Hair follicle dermal papilla cell (primary cell): ENCODE measurements around the gene ENC1. TPM values are rescaled to one million over a fixed set of nuclear protein-coding genes. Genes with fewer than 3 reads are reported as not detected.

Experiments used
- total RNA-seq: library from RNA; depleted of rRNA; stranded (reverse); fragments of >200 nt; gene quantifications from 2 replicates; pipeline ENCODE4 v1.2.3, GENCODE V29; 2012

Gene ENC1, protein sequence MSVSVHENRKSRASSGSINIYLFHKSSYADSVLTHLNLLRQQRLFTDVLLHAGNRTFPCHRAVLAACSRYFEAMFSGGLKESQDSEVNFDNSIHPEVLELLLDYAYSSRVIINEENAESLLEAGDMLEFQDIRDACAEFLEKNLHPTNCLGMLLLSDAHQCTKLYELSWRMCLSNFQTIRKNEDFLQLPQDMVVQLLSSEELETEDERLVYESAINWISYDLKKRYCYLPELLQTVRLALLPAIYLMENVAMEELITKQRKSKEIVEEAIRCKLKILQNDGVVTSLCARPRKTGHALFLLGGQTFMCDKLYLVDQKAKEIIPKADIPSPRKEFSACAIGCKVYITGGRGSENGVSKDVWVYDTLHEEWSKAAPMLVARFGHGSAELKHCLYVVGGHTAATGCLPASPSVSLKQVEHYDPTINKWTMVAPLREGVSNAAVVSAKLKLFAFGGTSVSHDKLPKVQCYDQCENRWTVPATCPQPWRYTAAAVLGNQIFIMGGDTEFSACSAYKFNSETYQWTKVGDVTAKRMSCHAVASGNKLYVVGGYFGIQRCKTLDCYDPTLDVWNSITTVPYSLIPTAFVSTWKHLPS
- 48.9 and 119 TPM in 2 replicates for total RNA-seq

DNA sequence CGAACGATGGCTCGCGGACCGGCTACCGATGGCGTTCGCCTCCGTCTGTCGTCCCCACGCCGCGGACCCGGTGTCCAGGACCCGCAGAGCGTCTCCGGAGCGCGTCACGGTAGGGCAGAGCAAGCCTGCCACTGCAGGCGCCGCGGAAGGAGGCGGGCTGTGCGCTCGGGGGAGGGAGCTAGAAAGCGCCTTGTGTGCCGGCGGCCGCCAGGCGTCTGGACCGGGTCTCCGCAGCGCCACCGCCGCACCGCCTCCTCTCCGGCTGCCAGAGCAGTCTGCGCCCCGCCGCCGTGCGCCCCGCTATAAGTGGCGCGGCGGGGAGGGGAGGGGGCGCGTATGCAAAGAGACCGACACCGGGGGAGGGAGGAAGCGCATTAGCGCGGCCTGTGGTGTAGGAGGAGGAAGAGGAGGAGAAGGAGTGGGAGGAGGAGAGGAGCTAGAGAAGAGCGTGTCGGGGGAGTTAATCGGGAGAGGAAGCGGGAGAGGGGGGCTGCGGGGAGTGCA, at the start of gene ENC1:
Gene ENC1 (minus strand): TSS at position 279 of the 504 bp plus-strand sequence. CDS start 4,243 bp downstream, outside the sequence.

DNA sequence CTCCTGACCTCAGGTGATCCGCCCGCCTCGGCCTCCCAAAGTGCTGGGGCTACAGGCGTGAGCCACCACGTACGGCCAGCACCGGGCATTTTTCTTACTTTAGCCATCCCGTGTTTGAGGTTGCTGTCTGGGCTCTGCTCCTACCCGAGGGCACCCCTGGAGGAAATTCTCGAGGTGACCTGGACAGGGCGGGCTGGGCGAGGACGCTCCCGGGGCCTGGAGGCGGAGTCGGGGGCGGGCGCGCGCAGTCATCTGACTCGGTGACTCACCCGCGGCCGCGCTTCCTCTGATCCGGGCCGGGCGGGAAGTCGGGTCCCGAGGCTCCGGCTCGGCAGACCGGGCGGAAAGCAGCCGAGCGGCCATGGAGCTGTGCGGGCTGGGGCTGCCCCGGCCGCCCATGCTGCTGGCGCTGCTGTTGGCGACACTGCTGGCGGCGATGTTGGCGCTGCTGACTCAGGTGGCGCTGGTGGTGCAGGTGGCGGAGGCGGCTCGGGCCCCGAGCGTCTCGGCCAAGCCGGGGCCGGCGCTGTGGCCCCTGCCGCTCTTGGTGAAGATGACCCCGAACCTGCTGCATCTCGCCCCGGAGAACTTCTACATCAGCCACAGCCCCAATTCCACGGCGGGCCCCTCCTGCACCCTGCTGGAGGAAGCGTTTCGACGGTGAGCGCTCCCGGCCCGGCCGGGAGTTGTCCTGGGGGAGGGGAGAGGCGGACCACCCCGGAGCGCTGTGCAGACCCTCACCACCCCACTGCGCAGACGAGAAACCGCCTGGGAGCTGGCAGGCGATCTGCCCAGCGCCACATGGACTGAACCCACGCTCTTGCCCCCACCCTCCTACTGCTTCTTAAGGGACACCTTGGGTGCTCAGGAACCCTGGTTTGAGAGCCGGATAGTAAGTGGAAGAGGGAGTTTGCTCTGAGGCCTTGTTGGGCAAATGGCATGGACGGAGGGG, 44.6 kb upstream of the ENC1 start, which contains the start of gene HEXB:
Gene HEXB (plus strand): TSS at position 334 of the 952 bp plus-strand sequence. CDS start 28 bp downstream, at position 362.

Other genes with a start within 250 kb of the ENC1 start
- 129 and 141 TPM in 2 replicates for gene HEXB, start 44.5 kb upstream of the ENC1 start, total RNA-seq
- 32.3 and 37.3 TPM in 2 replicates for gene GFM2, start 126.4 kb upstream of the ENC1 start, total RNA-seq
- gene NSA2, start 126.5 kb upstream of the ENC1 start, total RNA-seq = 62.0 and 83.5 TPM in 2 replicates
- gene FAM169A, start 225.7 kb upstream of the ENC1 start, total RNA-seq = 4.7 and 5.3 TPM in 2 replicates